BE2C (cell line): ENCODE results near the gene FAM43B.

Experiments used
- DNase-seq: peaks from one replicate; pipeline ENCODE4 v3.0.0-alpha.2; 2020
- H3K27me3 ChIP-seq: fragments of 250-450 bp; sonication (Bioruptor Pico); 2 replicates; pipeline ENCODE4 v1.5.1; 2020; ENCODE audit warnings: mild to moderate bottlenecking
- H3K36me3 ChIP-seq: fragments of 250-450 bp; sonication (Bioruptor Pico); 2 replicates; pipeline ENCODE4 v1.5.1; 2020; ENCODE audit warnings: mild to moderate bottlenecking
- H3K4me1 ChIP-seq: fragments of 250-450 bp; sonication (Bioruptor Pico); 2 replicates; pipeline ENCODE4 v1.5.1; 2020
- H3K4me3 ChIP-seq: 2 replicates; pipeline ENCODE4 v1.5.1; 2011; ENCODE audit warnings: low read depth, low read length
- H3K9me3 ChIP-seq: fragments of 250-450 bp; sonication (Bioruptor Pico); 2 replicates; pipeline ENCODE4 v1.5.1; 2020
- CTCF ChIP-seq: IDR thresholded peaks from 2 replicates; pipeline ENCODE4 v1.5.1; 2012; ENCODE audit warnings: mild to moderate bottlenecking, low read depth, low read length

FAM43B gene

GRCh38 chr1:20546637-20547036 is 5.7 kb upstream of the FAM43B start:
- H3K27me3 ChIP-seq: no peaks in the 10 kb centered on the region
- no peak for DNase-seq
- no peaks in the 10 kb centered on the region for H3K36me3 ChIP-seq

GRCh38 chr1:20551161-20551560 is 1.2 kb upstream of the FAM43B start:
- H3K27me3 ChIP-seq: peaks cover 15% of the 10 kb centered on the region
- no peak for DNase-seq
- no peaks in the 10 kb centered on the region for H3K36me3 ChIP-seq
- no peak overlapping the region for H3K4me3 ChIP-seq
- H3K4me1 ChIP-seq: no peaks in the 10 kb centered on the region
- TF ChIP-seq CTCF: no peak
- H3K9me3 ChIP-seq: no peaks in the 10 kb centered on the region

More at GRCh38 chr1:20546637-20547036, 5.7 kb upstream of the FAM43B start:
- no peak overlapping the region for H3K4me3 ChIP-seq
- no peaks in the 10 kb centered on the region for H3K4me1 ChIP-seq
- no peak for TF ChIP-seq CTCF
- no peaks in the 10 kb centered on the region for H3K9me3 ChIP-seq

- Histone ChIP-seq H3K36me3 (no peaks in the 10 kb centered on the region), H3K4me1 (no peaks in the 10 kb centered on the region), H3K4me3 (peak overlapping the region; percentile 50), H3K9me3 (no peaks in the 10 kb centered on the region), H3K27me3 (peaks cover 15% of the 10 kb centered on the region)
- peak; percentile 20 for DNase-seq
- TF ChIP-seq CTCF: no peak
These were observed 514 bp downstream of the FAM43B start for GRCh38 chr1:20552728-20553445.

- H3K36me3 ChIP-seq: no peaks in the 10 kb centered on the region
- no peaks in the 10 kb centered on the region for H3K9me3 ChIP-seq
- no peak for DNase-seq
- no peak for TF ChIP-seq CTCF
- no peak overlapping the region for H3K4me3 ChIP-seq
- H3K27me3 ChIP-seq: peaks cover 15% of the 10 kb centered on the region
- H3K4me1 ChIP-seq: no peaks in the 10 kb centered on the region
These were observed 2.8 kb downstream of the FAM43B start for GRCh38 chr1:20555025-20555757.

- no peak overlapping the region for H3K4me3 ChIP-seq
- no peaks in the 10 kb centered on the region for H3K9me3 ChIP-seq
- TF ChIP-seq CTCF: no peak
- H3K4me1 ChIP-seq: no peaks in the 10 kb centered on the region
- DNase-seq: no peak
- peaks cover 15% of the 10 kb centered on the region for H3K27me3 ChIP-seq
- H3K36me3 ChIP-seq: no peaks in the 10 kb centered on the region
These were observed 3.4 kb downstream of the FAM43B start for GRCh38 chr1:20555758-20556120.

- TF ChIP-seq CTCF: no peak
- no peaks in the 10 kb centered on the region for H3K4me1 ChIP-seq
- no peaks in the 10 kb centered on the region for H3K36me3 ChIP-seq
- H3K4me3 ChIP-seq: no peak overlapping the region
- peaks cover 8% of the 10 kb centered on the region for H3K27me3 ChIP-seq
- no peak for DNase-seq
- H3K9me3 ChIP-seq: no peaks in the 10 kb centered on the region
These were observed 5.8 kb downstream of the FAM43B start for GRCh38 chr1:20558191-20558590.
